GM19463 (cell line): Measurements from ENCODE around the gene ODAM.
"Not testable (repeated sequence)": the region's sequence is repeated elsewhere in the genome, so short reads cannot be mapped to it uniquely, and the experiment has no call there.

ENCODE experiments used
- ATAC-seq: cut with Tn5 transposase; IDR thresholded peaks from one replicate; pipeline ENCODE4 v1.9.1; 2021; ENCODE audit warnings: mild to moderate bottlenecking, moderate library complexity; ENCODE audit not compliant: unreplicated experiment

The ODAM gene

DNA sequence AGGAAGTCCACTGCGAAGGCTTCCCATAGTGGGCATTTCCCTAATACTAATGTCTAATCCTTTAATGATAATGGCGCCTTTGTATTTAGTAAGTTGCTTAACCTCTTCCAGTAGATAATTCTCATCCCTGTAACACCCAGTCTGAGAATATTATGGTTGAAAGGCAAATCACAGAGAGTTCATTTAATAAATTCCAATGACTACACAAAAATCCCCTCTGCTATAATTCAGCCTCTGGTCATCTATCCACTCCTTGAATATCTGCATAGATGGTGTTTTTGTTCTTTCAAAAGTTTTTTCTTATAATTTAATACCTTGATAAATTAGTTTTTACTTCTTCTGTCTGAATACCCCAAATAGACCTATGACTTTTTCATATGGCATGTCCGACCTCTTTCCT lies 25.9 kb downstream of the ODAM start:
- ATAC-seq: not testable (repeated sequence)

DNA sequence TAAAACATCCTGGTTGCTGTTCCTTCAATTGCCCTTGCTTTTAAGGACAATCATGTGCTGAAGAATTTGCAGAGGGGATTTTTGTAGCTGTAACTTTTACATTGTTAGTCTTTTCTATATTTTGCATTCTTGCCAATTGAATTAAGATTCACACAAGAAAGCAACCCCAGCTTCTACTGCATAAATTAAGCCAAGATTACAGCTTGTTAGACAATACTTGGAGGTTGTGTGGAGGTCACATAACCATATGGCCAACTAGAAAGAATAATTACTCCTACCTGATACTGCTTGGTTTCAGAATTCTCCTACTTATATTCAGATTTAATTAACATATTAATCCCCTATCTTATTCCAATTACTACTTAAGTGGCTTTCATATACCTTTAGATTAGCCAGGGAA lies 26.3 kb downstream of the ODAM start:
- ATAC-seq: not testable (repeated sequence)

DNA sequence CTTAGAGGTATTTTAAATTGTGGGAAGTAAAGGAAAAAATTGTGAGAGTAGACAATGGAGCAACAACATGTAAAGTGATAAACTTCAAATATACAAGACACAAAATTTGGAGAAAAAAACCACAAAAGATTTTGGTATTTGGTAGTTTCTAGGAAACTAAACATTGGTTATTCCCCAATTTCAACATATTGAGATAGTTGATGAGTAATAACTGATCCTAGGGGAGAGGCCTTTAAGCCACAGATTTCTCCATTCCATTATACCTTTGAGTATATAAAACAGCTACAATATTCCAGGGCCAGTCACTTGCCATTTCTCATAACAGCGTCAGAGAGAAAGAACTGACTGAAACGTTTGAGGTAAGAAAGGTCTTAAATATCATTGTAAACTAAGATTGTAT lies 30.3 kb downstream of the ODAM start, which contains the start of gene FDCSP:
TSS of gene FDCSP (plus strand) at position 301 of the 400 bp plus-strand sequence. CDS start 5,071 bp downstream, outside the sequence.
- ATAC-seq: no peak

DNA sequence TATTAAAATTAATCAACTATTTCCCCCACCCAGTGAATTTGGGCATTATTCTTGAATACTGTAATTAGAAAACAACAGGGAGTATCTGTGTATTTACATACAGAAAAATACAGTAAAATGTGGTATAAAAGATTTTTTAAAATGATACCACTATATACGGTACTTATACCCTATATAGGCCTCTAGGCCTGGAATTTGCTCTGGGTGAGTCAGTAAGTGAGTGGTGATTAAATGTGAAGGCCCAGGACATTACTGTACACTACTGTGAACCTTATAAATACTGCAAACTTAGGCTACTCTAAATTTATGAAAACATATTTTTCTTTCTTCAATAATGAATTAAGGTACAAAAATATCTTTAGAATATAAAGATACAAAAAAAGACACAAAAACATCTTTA lies 40.6 kb downstream of the ODAM start:
- ATAC-seq: no peak

DNA sequence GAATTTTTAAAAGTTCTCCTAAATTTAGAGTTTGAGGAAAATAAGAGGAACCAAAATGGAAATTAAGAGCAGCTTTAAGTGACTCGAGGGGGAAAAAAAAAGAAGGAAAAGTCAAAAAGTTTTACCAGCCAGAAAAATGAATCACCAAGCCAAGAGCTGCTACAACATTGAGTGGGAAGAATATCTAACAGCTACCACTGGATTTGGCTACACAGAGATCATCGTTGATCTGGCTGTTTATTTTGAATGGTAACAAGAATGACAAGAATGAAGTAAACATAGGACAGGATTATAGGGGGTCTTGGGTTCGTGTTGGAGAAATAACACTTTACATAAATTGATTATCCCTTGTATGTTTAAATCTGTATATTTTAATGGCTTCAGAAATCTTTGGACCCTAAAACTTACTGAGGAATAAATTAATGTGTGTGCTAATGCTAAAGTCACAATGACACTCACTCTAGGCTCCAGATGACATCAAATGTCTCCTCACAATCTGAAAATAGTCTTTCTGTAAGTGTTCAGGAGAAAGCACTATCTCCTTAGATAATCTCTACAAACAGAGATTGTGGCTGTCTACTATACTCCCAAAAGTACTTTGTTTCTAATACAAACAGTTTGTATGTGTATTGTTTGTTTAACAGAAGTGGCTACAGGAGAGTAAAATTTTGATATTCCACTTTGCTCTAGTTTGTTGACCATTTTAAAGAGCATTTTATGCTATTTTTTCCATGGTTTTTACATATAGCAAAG lies 43.8 kb downstream of the ODAM start:
- no peak for ATAC-seq

DNA sequence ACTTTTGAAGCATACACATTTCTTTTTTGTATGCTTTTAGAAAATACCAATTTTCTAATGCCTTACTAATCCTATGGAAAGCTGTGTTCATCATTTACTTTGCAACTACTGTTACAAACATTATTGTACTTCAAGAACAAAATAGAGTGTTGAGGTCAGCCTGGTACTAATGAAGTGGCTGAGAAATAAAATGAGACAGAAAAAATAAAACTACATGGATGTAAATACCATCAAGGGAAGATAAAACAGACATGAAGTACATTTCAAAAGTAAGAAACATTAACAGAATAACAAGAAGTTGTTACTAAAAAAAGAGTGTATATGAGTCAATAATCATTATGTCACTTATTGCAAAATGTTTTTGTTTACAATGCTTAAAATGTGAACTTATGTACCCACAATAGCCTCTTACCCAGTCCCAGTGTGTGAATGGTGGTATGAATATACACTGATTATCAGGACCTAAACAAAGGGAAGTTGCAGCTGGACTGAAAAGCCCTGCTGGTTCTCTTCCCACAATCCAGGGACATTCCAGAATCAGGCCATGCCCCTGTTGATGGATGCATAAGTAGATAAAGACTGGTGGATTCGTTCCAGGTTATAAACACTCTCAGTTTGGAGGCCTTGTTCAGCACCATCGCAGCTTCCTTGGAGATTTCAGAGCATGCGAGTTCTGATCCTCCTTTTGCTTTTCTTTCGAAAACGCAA lies 44.5 kb downstream of the ODAM start:
- no peak for ATAC-seq

DNA sequence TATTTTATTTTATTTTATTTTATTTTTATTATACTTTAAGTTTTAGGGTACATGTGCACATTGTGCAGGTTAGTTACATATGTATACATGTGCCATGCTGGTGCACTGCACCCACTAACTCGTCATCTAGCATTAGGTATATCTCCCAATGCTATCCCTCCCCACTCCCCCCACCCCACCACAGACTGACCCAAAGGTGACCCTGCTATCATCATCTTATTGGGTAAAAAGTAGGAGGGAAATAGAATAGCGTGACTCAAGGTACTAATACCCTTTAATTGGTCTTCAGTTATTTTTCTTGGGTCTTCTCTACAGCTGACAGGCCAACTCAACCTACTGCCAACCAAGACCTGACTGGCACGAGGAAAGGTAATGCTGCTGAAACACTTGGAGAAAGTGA lies 46.8 kb downstream of the ODAM start, which contains the start of gene CSN3:
TSS of gene CSN3 (plus strand) at position 301 of the 400 bp plus-strand sequence. CDS start 2,223 bp downstream, outside the sequence.
- ATAC-seq: not testable (repeated sequence)

DNA sequence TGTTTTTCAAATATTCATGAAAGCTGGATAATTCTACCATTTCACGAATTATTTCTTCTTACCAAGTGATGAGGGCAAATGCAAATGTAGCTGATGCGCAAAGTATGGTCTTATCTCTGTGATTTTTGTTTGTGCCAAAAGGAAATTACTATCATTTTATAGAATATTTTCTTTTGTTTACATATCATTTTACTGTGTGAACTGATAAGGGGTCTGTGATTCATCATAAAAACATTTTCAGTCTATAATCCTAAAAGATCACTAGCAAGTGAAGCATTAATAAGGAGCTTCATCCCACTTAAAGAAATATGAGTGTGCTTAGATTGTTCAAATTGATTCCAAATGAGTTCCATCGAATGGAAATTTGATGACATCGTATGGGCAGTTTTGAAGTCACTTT lies 47.6 kb downstream of the ODAM start:
- no peak for ATAC-seq

DNA sequence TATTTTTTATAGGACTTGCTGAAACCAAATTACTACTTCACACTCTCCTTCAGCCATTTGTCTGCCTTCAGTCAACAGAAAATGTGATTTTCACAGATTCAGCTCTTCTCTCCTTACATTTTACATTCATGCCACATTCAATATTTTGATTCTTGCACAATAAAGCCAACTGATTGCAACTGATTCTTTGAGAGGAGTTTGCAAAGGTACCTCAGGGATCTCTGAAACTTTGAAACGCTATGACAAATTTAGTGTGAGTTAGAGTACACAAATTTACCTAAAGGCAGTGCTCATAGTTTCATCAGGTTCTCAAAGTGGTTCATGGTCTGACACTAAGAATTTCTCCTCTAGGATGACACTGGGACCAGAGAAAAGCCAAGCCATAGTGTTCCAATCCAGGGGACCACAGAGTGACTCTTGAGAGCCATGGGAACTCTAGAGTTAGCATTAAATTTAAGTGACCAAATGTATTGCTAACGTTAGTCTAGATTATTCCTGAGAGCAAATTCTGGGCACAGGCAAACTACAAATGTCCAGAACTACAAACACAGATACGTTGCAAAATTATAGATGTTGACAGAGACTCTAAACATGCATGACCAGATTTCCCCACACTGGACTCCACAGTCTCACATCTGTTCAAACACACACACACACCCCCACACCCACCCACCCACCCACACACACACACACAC lies 55.9 kb downstream of the ODAM start:
- no peak for ATAC-seq

DNA sequence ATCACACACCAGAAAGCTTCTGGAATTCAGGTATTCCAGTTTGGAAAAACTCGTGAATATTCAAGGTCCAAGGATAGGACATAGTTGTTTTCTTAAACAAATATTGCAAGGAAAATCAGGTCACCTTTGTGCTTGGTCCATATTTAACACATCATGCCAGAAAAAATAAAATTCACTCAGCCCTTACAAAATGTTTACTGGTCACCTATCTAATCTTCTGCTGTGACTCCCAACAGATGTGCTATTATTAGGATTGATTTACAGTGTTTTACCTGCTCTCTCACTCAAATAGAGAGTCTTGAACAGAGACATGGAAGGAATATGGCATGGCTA lies 56.4 kb downstream of the ODAM start:
- ATAC-seq: no peak
